GM12878 (cell line): Measurements from ENCODE around the gene ST6GALNAC3. TPM values are rescaled to one million over a fixed set of nuclear protein-coding genes. Genes with fewer than 3 reads are reported as not detected.

ENCODE experiments used
- ATAC-seq: fragments of 200-7000 bp; cut with Tn5 transposase; 3 replicates; pipeline ENCODE4 v1.9.1; 2020; ENCODE audit warnings: mild to moderate bottlenecking, moderate library complexity
- BruUV-seq: library from RNA; stranded (reverse); fragments of 400-500 nt; replicated peaks from 2 replicates; lab custom pipeline; 2021; lab: Mats Ljungman, UMichigan
- CTCF ChIA-PET: fragments of 300-600 bp; sonication (Branson Sonifier 250); formaldehyde crosslinking; extraction: SDS; loops from one replicate; lab custom pipeline; 2021; ENCODE audit warnings: inconsistent platforms; lab: Yijun Ruan, JAX
- POLR2A ChIA-PET: fragments of 350-600 bp; formaldehyde crosslinking; extraction: SDS; loops from one replicate; lab custom pipeline; 2021; ENCODE audit warnings: inconsistent platforms; lab: Charles Lee
- RAD21 ChIA-PET: fragments of 300-600 bp; sonication (Branson Sonifier 250); formaldehyde crosslinking; loops from one replicate; lab custom pipeline; 2023; ENCODE audit warnings: antibody characterized with exemption; ENCODE audit not compliant: unreplicated experiment; lab: Charles Lee
- SMC1A ChIA-PET: fragments of 300-600 bp; sonication (Branson Sonifier 250); formaldehyde crosslinking; loops from one replicate; lab custom pipeline; 2023; ENCODE audit not compliant: unreplicated experiment, uncharacterized antibody; lab: Charles Lee
- DNase-seq: peaks from one replicate; pipeline ENCODE4 v3.0.0-alpha.2; 2011; ENCODE audit warnings: low read depth, low spot score
- FAIRE-seq: peaks from 3 replicates; lab custom pipeline; 2011; peaks lifted over from hg19 to GRCh38; lab: Jason Lieb, UNC
- H2AFZ ChIP-seq: 2 replicates; pipeline ENCODE4 v1.6.0; 2011; ENCODE audit warnings: low read depth, low read length, control low read depth; ENCODE audit not compliant: control insufficient read depth
- H3K27ac ChIP-seq: 2 replicates; pipeline ENCODE4 v1.5.1; 2011; ENCODE audit warnings: control low read depth; ENCODE audit not compliant: control insufficient read depth, insufficient read depth
- H3K27me3 ChIP-seq, 2 experiments: replicated peaks in 1 of 2; 2 replicates each; pipeline versions ENCODE4 v1.6.0 to v1.6.1; 2011; ENCODE audit warnings: low read length in 1 of 2; ENCODE audit not compliant: control insufficient read depth in 2 of 2, insufficient read depth in 2 of 2
- H3K36me3 ChIP-seq, 2 experiments: 2 replicates each; pipeline ENCODE4 v1.5.1; 2011; ENCODE audit warnings: low read length in 1 of 2; ENCODE audit not compliant: control insufficient read depth in 2 of 2, insufficient read depth in 2 of 2
- H3K4me1 ChIP-seq: 2 replicates; pipeline ENCODE4 v1.6.1; 2011; ENCODE audit warnings: mild to moderate bottlenecking, low read length, moderate library complexity, mixed read lengths; ENCODE audit not compliant: control insufficient read depth, insufficient read depth
- H3K4me2 ChIP-seq: 2 replicates; pipeline ENCODE4 v1.6.0; 2011; ENCODE audit warnings: control low read depth; ENCODE audit not compliant: control insufficient read depth, insufficient read depth
- H3K4me3 ChIP-seq: fragments of 200-600 bp; sonication (generic); 2 replicates; pipeline ENCODE4 v1.5.1; 2016
- H3K79me2 ChIP-seq: 2 replicates; pipeline ENCODE4 v1.6.0; 2011; ENCODE audit warnings: low read length; ENCODE audit not compliant: control insufficient read depth, insufficient read depth
- H3K9ac ChIP-seq: 2 replicates; pipeline ENCODE4 v1.8.0; 2011; ENCODE audit warnings: low read length, control low read depth, mixed read lengths; ENCODE audit not compliant: control insufficient read depth, insufficient read depth
- H3K9me3 ChIP-seq: replicated peaks from 3 replicates; pipeline ENCODE4 v1.5.1; 2011; ENCODE audit warnings: mild to moderate bottlenecking, low read length; ENCODE audit not compliant: control insufficient read depth, insufficient read depth
- H4K20me1 ChIP-seq: 2 replicates; pipeline ENCODE4 v1.6.0; 2011; ENCODE audit not compliant: control insufficient read depth, insufficient read depth
- EGR1 ChIP-seq, 2 experiments: IDR thresholded peaks; 1 replicate in 1 of 2; 2 replicates in 1 of 2; pipeline ENCODE4 v1.6.1; 2011 to 2012; ENCODE audit warnings: low read depth in 2 of 2, low read length in 2 of 2, borderline replicate concordance in 1 of 2, mild to moderate bottlenecking in 1 of 2, moderate library complexity in 1 of 2
- FOXK2 ChIP-seq: fragments of 450-650 bp; IDR thresholded peaks from 2 replicates; pipeline ENCODE4 v1.6.1; 2017; ENCODE audit warnings: mild to moderate bottlenecking, moderate library complexity
- HDAC6 ChIP-seq: fragments of 200-600 bp; sonication (generic); IDR thresholded peaks from one replicate; pipeline ENCODE4 v1.8.0; 2017; ENCODE audit warnings: antibody characterized with exemption; ENCODE audit not compliant: unreplicated experiment
- IKZF2 ChIP-seq, 2 experiments: fragments of 450-650 bp; IDR thresholded peaks; 2 replicates each; pipeline ENCODE4 v1.6.1; 2017; ENCODE audit warnings: mild to moderate bottlenecking in 2 of 2, moderate library complexity in 2 of 2
- MTA3 ChIP-seq: IDR thresholded peaks from 2 replicates; pipeline ENCODE4 v1.6.1; 2012; ENCODE audit warnings: low read length, inconsistent platforms, borderline replicate concordance
- SIN3A ChIP-seq: IDR thresholded peaks from 2 replicates; pipeline ENCODE4 v1.6.1; 2012; ENCODE audit warnings: low read depth, low read length, improper control_type of control experiment
- SP1 ChIP-seq: IDR thresholded peaks from one replicate; pipeline ENCODE4 v1.6.1; 2011; ENCODE audit warnings: low read depth, low read length
- ZNF207 ChIP-seq: fragments of 450-650 bp; IDR thresholded peaks from 2 replicates; pipeline ENCODE4 v1.6.1; 2014; ENCODE audit warnings: antibody characterized with exemption, mild to moderate bottlenecking, borderline replicate concordance
- WGBS: methylation state at CpG from one replicate; pipeline ENCODE4 v1.1.6; 2016; ENCODE audit warnings: low lambda C conversion rate; ENCODE audit not compliant: insufficient replicate concordance, insufficient coverage; ENCODE audit errors: missing lambda C conversion rate; 5-methylcytosine and 5-hydroxymethylcytosine counted together
- in situ Hi-C: fragments of 300-500 bp; cut with MboI; formaldehyde crosslinking; loops from 9 replicates; pipeline ENCODE4 v1.14.3; 2018; ENCODE audit warnings: mixed read lengths
- intact Hi-C: fragments of 100-400 bp; cut with micrococcal nuclease; formaldehyde crosslinking; loops from one replicate; pipeline ENCODE4 v1.14.2; 2022; ENCODE audit not compliant: unreplicated experiment
- polyA plus RNA-seq, 11 experiments: library from polyadenylated mRNA; depleted of rRNA in 4 of 11; unstranded in 6 of 11; stranded (reverse) in 5 of 11; fragments of >200 nt; fragmentation: Nextera tagmentation in 4 of 11; fragmentation: Illumina TruSeq in 1 of 11; extraction: Ambion mirVana in 4 of 11; extraction: Trizol in 1 of 11; gene quantifications; 1 replicate in 1 of 11; 2 replicates in 10 of 11; pipeline versions ENCODE4 v1.2.1 to v1.2.3, GENCODE V29; 2011 to 2016; ENCODE audit warnings: inconsistent platforms in 2 of 11, missing spikeins in 2 of 11, low read depth in 1 of 11
- total RNA-seq, 4 experiments: library from RNA; depleted of rRNA in 3 of 4; stranded (reverse); fragments of >200 nt in 3 of 4; fragmentation: Illumina TruSeq in 1 of 4; extraction: Trizol in 1 of 4; gene quantifications; 2 replicates each; pipeline versions ENCODE4 v1.2.1 to v1.2.3, GENCODE V29; 2013 to 2021
- TF ChIP-seq, protein P1 (sequence below): IDR thresholded peaks from 2 replicates; pipeline ENCODE4 v1.6.1; 2012; ENCODE audit warnings: improper control_type of control experiment, low read depth, low read length; ENCODE audit not compliant: insufficient replicate concordance
- TF ChIP-seq, protein P2 (sequence below): fragments of 450-650 bp; formaldehyde crosslinking; IDR thresholded peaks from 2 replicates; pipeline ENCODE4 v1.5.0; 2022; ENCODE audit warnings: mild to moderate bottlenecking, missing genetic modification characterization

The ST6GALNAC3 gene
- total and polyA plus RNA-seq, 10 of the 15 experiments (the other 5 are each of a cell fraction or from before 2014, with no cell fraction given): 0.04 to 0.68 (median 0.18) TPM; not detected in 3

DNA sequence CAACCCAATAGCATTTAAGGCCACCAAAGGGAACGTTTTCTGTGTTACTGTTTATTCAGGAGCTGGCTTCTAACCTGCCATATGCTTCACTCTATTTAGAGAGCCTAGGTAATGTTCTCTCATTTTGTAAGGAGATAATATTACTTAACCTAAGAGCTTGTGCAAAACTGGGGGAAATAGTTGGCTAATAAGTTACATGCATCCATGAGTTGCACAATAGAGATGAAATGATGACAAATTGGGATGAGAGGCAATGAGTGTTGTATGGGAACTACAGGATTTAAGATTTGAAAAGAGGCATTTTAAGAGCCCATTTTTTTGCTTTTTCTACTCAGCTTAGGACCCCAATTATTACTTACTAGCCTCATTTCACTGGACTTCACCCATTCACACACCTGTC, 151.0 kb downstream of the ST6GALNAC3 start:
- ChIA-PET POLR2A (no interaction called here), RAD21 (no interaction called here), SMC1A (no interaction called here), CTCF (no interaction called here)
- intact Hi-C loops (no loop called here), in situ Hi-C loops (no loop called here)
- Histone ChIP-seq H3K27me3 (no peaks in the 10 kb centered on the region), H4K20me1 (no peaks in the 10 kb centered on the region), H3K9me3 (no peaks in the 10 kb centered on the region), H3K4me1 (no peaks in the 10 kb centered on the region), H3K79me2 (no peaks in the 10 kb centered on the region), H3K27ac (no peak overlapping the region), H2AFZ (no peak overlapping the region), H3K4me2 (no peak overlapping the region), H3K36me3 (no peaks in the 10 kb centered on the region), H3K4me3 (no peak overlapping the region), H3K9ac (no peak overlapping the region)
- WGBS: 0% methylated on average over 1 of the region's 1 CpG
- BruUV-seq: no TSS peak
- TF ChIP-seq SIN3A (no peak), SP1 (no peak), FOXK2 (no peak), IKZF2 (IDR thresholded peaks at IDR 0.05) (no peak), EGR1 (IDR thresholded peaks at IDR 0.05; ENCODE audit: borderline replicate concordance in 1 of 2, low read depth in 2 of 2, low read length in 2 of 2) (no peak), MTA3 (no peak), ZNF207 (no peak), HDAC6 (no peak)
- TF ChIP-seq, protein P1, sequence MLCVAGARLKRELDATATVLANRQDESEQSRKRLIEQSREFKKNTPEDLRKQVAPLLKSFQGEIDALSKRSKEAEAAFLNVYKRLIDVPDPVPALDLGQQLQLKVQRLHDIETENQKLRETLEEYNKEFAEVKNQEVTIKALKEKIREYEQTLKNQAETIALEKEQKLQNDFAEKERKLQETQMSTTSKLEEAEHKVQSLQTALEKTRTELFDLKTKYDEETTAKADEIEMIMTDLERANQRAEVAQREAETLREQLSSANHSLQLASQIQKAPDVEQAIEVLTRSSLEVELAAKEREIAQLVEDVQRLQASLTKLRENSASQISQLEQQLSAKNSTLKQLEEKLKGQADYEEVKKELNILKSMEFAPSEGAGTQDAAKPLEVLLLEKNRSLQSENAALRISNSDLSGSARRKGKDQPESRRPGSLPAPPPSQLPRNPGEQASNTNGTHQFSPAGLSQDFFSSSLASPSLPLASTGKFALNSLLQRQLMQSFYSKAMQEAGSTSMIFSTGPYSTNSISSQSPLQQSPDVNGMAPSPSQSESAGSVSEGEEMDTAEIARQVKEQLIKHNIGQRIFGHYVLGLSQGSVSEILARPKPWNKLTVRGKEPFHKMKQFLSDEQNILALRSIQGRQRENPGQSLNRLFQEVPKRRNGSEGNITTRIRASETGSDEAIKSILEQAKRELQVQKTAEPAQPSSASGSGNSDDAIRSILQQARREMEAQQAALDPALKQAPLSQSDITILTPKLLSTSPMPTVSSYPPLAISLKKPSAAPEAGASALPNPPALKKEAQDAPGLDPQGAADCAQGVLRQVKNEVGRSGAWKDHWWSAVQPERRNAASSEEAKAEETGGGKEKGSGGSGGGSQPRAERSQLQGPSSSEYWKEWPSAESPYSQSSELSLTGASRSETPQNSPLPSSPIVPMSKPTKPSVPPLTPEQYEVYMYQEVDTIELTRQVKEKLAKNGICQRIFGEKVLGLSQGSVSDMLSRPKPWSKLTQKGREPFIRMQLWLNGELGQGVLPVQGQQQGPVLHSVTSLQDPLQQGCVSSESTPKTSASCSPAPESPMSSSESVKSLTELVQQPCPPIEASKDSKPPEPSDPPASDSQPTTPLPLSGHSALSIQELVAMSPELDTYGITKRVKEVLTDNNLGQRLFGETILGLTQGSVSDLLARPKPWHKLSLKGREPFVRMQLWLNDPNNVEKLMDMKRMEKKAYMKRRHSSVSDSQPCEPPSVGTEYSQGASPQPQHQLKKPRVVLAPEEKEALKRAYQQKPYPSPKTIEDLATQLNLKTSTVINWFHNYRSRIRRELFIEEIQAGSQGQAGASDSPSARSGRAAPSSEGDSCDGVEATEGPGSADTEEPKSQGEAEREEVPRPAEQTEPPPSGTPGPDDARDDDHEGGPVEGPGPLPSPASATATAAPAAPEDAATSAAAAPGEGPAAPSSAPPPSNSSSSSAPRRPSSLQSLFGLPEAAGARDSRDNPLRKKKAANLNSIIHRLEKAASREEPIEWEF: no peak
- TF ChIP-seq, protein P2, sequence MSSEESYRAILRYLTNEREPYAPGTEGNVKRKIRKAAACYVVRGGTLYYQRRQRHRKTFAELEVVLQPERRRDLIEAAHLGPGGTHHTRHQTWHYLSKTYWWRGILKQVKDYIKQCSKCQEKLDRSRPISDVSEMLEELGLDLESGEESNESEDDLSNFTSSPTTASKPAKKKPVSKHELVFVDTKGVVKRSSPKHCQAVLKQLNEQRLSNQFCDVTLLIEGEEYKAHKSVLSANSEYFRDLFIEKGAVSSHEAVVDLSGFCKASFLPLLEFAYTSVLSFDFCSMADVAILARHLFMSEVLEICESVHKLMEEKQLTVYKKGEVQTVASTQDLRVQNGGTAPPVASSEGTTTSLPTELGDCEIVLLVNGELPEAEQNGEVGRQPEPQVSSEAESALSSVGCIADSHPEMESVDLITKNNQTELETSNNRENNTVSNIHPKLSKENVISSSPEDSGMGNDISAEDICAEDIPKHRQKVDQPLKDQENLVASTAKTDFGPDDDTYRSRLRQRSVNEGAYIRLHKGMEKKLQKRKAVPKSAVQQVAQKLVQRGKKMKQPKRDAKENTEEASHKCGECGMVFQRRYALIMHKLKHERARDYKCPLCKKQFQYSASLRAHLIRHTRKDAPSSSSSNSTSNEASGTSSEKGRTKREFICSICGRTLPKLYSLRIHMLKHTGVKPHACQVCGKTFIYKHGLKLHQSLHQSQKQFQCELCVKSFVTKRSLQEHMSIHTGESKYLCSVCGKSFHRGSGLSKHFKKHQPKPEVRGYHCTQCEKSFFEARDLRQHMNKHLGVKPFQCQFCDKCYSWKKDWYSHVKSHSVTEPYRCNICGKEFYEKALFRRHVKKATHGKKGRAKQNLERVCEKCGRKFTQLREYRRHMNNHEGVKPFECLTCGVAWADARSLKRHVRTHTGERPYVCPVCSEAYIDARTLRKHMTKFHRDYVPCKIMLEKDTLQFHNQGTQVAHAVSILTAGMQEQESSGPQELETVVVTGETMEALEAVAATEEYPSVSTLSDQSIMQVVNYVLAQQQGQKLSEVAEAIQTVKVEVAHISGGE: no peak
- DNase-seq: no peak
- no peak for ATAC-seq
- no peak for FAIRE-seq
